Small intestine (tissue), 7 donors: ENCODE measurements around the gene PSME3IP1. TPM values are rescaled to one million over a fixed set of nuclear protein-coding genes. Genes with fewer than 3 reads are reported as not detected.
A peak's percentile ranks its signal among the peaks of the same experiment; 100 is the strongest.

ENCODE experiments used
- DNase-seq, 2 donors: peaks; one replicate each; pipeline versions ENCODE4 v3.0.0 to v3.0.0-alpha.2; 2013
- FAIRE-seq: peaks from 2 replicates; lab custom pipeline; 2012; peaks lifted over from hg19 to GRCh38; lab: Jason Lieb, UNC
- H3K27ac ChIP-seq, 3 donors: one replicate each; pipeline ENCODE4 v1.5.1; 2013; ENCODE audit warnings: low read length in 2 of 3, mild to moderate bottlenecking in 2 of 3, control low read depth in 1 of 3, inconsistent platforms in 1 of 3, low read depth in 1 of 3, moderate library complexity in 1 of 3
- H3K27me3 ChIP-seq, 3 donors: one replicate each; pipeline ENCODE4 v1.6.1; 2013; ENCODE audit warnings: low read length in 3 of 3, inconsistent platforms in 1 of 3; ENCODE audit not compliant: control insufficient read depth in 3 of 3, insufficient read depth in 3 of 3
- H3K36me3 ChIP-seq, 3 donors: one replicate each; pipeline ENCODE4 v1.6.1; 2013; ENCODE audit warnings: low read length in 3 of 3, inconsistent platforms in 1 of 3, low read depth in 1 of 3, mild to moderate bottlenecking in 1 of 3, moderate library complexity in 1 of 3; ENCODE audit not compliant: control insufficient read depth in 3 of 3, insufficient read depth in 2 of 3
- H3K4me1 ChIP-seq, 3 donors: one replicate each; pipeline ENCODE4 v1.6.1; 2013; ENCODE audit warnings: low read length in 2 of 3, inconsistent platforms in 1 of 3, low read depth in 1 of 3, mild to moderate bottlenecking in 1 of 3, moderate library complexity in 1 of 3; ENCODE audit not compliant: control insufficient read depth in 3 of 3, insufficient read depth in 2 of 3
- H3K4me3 ChIP-seq, 3 donors: one replicate each; pipeline ENCODE4 v1.5.1; 2013; ENCODE audit warnings: low read length in 3 of 3, control low read depth in 1 of 3, inconsistent platforms in 1 of 3, low read depth in 1 of 3, mild to moderate bottlenecking in 1 of 3, moderate library complexity in 1 of 3
- H3K9me3 ChIP-seq, 2 donors: one replicate each; pipeline ENCODE4 v1.6.1; 2013; ENCODE audit warnings: low read depth in 1 of 2, low read length in 1 of 2; ENCODE audit not compliant: control insufficient read depth in 2 of 2, insufficient read depth in 1 of 2
- WGBS, 3 donors: extraction: QIAGEN DNeasy Blood & Tissue Kit; methylation state at CpG; one replicate each; pipeline ENCODE4 v1.1.7; 2013; 5-methylcytosine and 5-hydroxymethylcytosine counted together
- polyA plus RNA-seq, 4 donors: library from polyadenylated mRNA; stranded (reverse) in 3 of 4; unstranded in 1 of 4; fragments of 200-250 nt in 3 of 4; fragments of 120-200 nt in 1 of 4; gene quantifications; one replicate each; pipeline versions ENCODE4 v1.2.1 to v1.2.3, GENCODE V29; 2013
- donor health status: healthy with polysubstance abuse.
- donor health status: control.
- donor health status: control.
- donor health status: Bipolar disorder and iron deficiency.
- donor health status: healthy.

The PSME3IP1 gene
- polyA plus RNA-seq, 4 donors, result 60.8 to 93.4 (median 70.6) TPM

GRCh38 chr16:57149391-57149790, 36.4 kb downstream of the PSME3IP1 start:
- DNase-seq (no peak), FAIRE-seq (no peak)
- Histone ChIP-seq H3K4me1 (peaks cover 0 to 14% (median 0%) of the 10 kb centered on the region in 3 donors), H3K36me3 (peaks cover 3 to 45% (median 10%) of the 10 kb centered on the region in 3 donors), H3K4me3 (no peak overlapping the region), H3K9me3 (no peaks in the 10 kb centered on the region), H3K27me3 (no peaks in the 10 kb centered on the region), H3K27ac (no peak overlapping the region)
- 92 to 96% (median 94%) methylated on average over 10 of the region's 10 CpGs for WGBS, 3 donors

GRCh38 chr16:57148481-57148880, 37.4 kb downstream of the PSME3IP1 start:
- Histone ChIP-seq H3K4me1 (peaks cover 0 to 20% (median 4%) of the 10 kb centered on the region in 3 donors), H3K36me3 (peaks cover 3 to 43% (median 4%) of the 10 kb centered on the region in 3 donors), H3K4me3 (no peak overlapping the region), H3K9me3 (no peaks in the 10 kb centered on the region), H3K27ac (peak overlapping the region in 1 of 3 donors; percentile 4), H3K27me3 (no peaks in the 10 kb centered on the region)
- DNase-seq (no peak), FAIRE-seq (no peak)
- whole genome bisulfite sequencing, 3 donors, result 93 to 99% (median 99%) methylated on average over 6 of the region's 6 CpGs

- no peak overlapping the region for H3K4me3 ChIP-seq
- no peaks in the 10 kb centered on the region for H3K9me3 ChIP-seq
- no peak for DNase-seq
- peak overlapping the region in 1 of 3 donors; percentile 4 for H3K27ac ChIP-seq
- H3K27me3 ChIP-seq, result no peaks in the 10 kb centered on the region
- no peak for FAIRE-seq
- H3K4me1 ChIP-seq, result peaks cover 5 to 25% (median 8%) of the 10 kb centered on the region in 3 donors
- WGBS, 3 donors, result 47 to 78% (median 68%) methylated on average over 14 of the region's 14 CpGs
- H3K36me3 ChIP-seq, result peaks cover 3 to 43% (median 3%) of the 10 kb centered on the region in 3 donors
These were observed 38.2 kb downstream of the PSME3IP1 start for GRCh38 chr16:57147381-57148221.

- H3K4me3 ChIP-seq, result no peak overlapping the region
- H3K27me3 ChIP-seq, result no peaks in the 10 kb centered on the region
- no peaks in the 10 kb centered on the region for H3K9me3 ChIP-seq
- FAIRE-seq, result no peak
- 91 to 94% (median 93%) methylated on average over 5 of the region's 5 CpGs for WGBS, 3 donors
- DNase-seq, result no peak
- H3K4me1 ChIP-seq, result peaks cover 5 to 25% (median 8%) of the 10 kb centered on the region in 3 donors
- no peak overlapping the region for H3K27ac ChIP-seq
- peaks cover 0 to 43% (median 0%) of the 10 kb centered on the region in 3 donors for H3K36me3 ChIP-seq
These were observed 39.1 kb downstream of the PSME3IP1 start for GRCh38 chr16:57146735-57147134.

GRCh38 chr16:57146040-57146647, 39.7 kb downstream of the PSME3IP1 start:
- peaks cover 5 to 25% (median 8%) of the 10 kb centered on the region in 3 donors for H3K4me1 ChIP-seq
- H3K27me3 ChIP-seq, result no peaks in the 10 kb centered on the region
- no peak overlapping the region for H3K27ac ChIP-seq
- no peak overlapping the region for H3K4me3 ChIP-seq
- no peaks in the 10 kb centered on the region for H3K9me3 ChIP-seq
- peaks cover 0 to 43% (median 0%) of the 10 kb centered on the region in 3 donors for H3K36me3 ChIP-seq
- FAIRE-seq, result no peak
- DNase-seq, result no peak
- 89 to 94% (median 93%) methylated on average over 24 of the region's 24 CpGs for WGBS, 3 donors

- DNase-seq (peak in 1 of 2 donors; percentile 42), FAIRE-seq (no peak)
- Histone ChIP-seq H3K9me3 (no peaks in the 10 kb centered on the region), H3K27ac (no peak overlapping the region), H3K27me3 (no peaks in the 10 kb centered on the region), H3K4me3 (no peak overlapping the region), H3K36me3 (peaks cover 0 to 41% (median 0%) of the 10 kb centered on the region in 3 donors), H3K4me1 (peaks cover 5 to 25% (median 11%) of the 10 kb centered on the region in 3 donors)
- WGBS, 3 donors, result 80 to 85% (median 84%) methylated on average over 14 of the region's 14 CpGs
These were observed 40.5 kb downstream of the PSME3IP1 start for GRCh38 chr16:57145046-57146021.

GRCh38 chr16:57144027-57144426, 41.8 kb downstream of the PSME3IP1 start:
- Histone ChIP-seq H3K4me3 (no peak overlapping the region), H3K27me3 (no peaks in the 10 kb centered on the region), H3K27ac (no peak overlapping the region), H3K9me3 (no peaks in the 10 kb centered on the region), H3K36me3 (peaks cover 0 to 35% (median 0%) of the 10 kb centered on the region in 3 donors), H3K4me1 (peaks cover 5 to 25% (median 11%) of the 10 kb centered on the region in 3 donors)
- DNase-seq, result no peak
- WGBS, 3 donors, result 90 to 96% (median 94%) methylated on average over 2 of the region's 2 CpGs
- FAIRE-seq, result no peak
